Liver (tissue), 9 donors: Measurements from ENCODE around the gene CNTN5. TPM values are rescaled to one million over a fixed set of nuclear protein-coding genes. Genes with fewer than 3 reads are reported as not detected.

Experiments used
- DNase-seq: peaks from one replicate; pipeline ENCODE4 v3.0.0-alpha.2; 2017; ENCODE audit warnings: low spot score
- H3K27ac ChIP-seq, 2 donors: one replicate each; pipeline ENCODE4 v1.7.0; 2013; ENCODE audit warnings: inconsistent platforms in 2 of 2, low read length in 2 of 2, control low read depth in 1 of 2, low read depth in 1 of 2, mild to moderate bottlenecking in 1 of 2
- H3K27me3 ChIP-seq, 4 donors: one replicate each; pipeline versions ENCODE4 v1.6.1 to v1.7.0; 2013; ENCODE audit warnings: low read length in 3 of 4, inconsistent platforms in 1 of 4, mild to moderate bottlenecking in 1 of 4, moderate library complexity in 1 of 4; ENCODE audit not compliant: control insufficient read depth in 4 of 4, insufficient read depth in 4 of 4
- H3K36me3 ChIP-seq, 4 donors: one replicate each; pipeline versions ENCODE4 v1.6.1 to v1.7.0; 2013; ENCODE audit warnings: low read length in 3 of 4, mild to moderate bottlenecking in 3 of 4, low read depth in 1 of 4, moderate library complexity in 1 of 4; ENCODE audit not compliant: control insufficient read depth in 4 of 4, insufficient read depth in 3 of 4
- H3K4me1 ChIP-seq, 4 donors: one replicate each; pipeline versions ENCODE4 v1.6.1 to v1.7.0; 2013; ENCODE audit warnings: low read length in 3 of 4, mild to moderate bottlenecking in 3 of 4, moderate library complexity in 1 of 4; ENCODE audit not compliant: control insufficient read depth in 4 of 4, insufficient read depth in 4 of 4
- H3K4me3 ChIP-seq, 3 donors: one replicate each; pipeline versions ENCODE4 v1.6.1 to v1.7.0; 2013; ENCODE audit warnings: low read length in 3 of 3, control low read depth in 1 of 3, low read depth in 1 of 3, mild to moderate bottlenecking in 1 of 3
- H3K9ac ChIP-seq, 2 donors: one replicate each; pipeline ENCODE4 v1.7.0; 2013; ENCODE audit warnings: low read length in 2 of 2, mild to moderate bottlenecking in 2 of 2, moderate library complexity in 2 of 2, control low read depth in 1 of 2, low read depth in 1 of 2
- H3K9me3 ChIP-seq, 4 donors: one replicate each; pipeline versions ENCODE4 v1.6.1 to v1.7.0; 2013; ENCODE audit warnings: low read length in 3 of 4; ENCODE audit not compliant: control insufficient read depth in 4 of 4
- ATF3 ChIP-seq: IDR thresholded peaks from 2 replicates; pipeline ENCODE4 v1.6.1; 2016; ENCODE audit warnings: antibody characterized with exemption
- CTCF ChIP-seq: fragments of 150-350 bp; IDR thresholded peaks from 2 replicates; pipeline ENCODE4 v1.5.1; 2017; ENCODE audit warnings: improper control_type of control experiment, low read depth, low read length; ENCODE audit not compliant: missing input control
- EGR1 ChIP-seq, 2 donors: IDR thresholded peaks; 2 replicates each; pipeline ENCODE4 v1.6.1; 2016 to 2018; ENCODE audit warnings: antibody characterized with exemption in 2 of 2, low read depth in 2 of 2
- FOXA1 ChIP-seq: IDR thresholded peaks from 2 replicates; pipeline ENCODE4 v1.6.1; 2016; ENCODE audit warnings: antibody characterized with exemption
- FOXA2 ChIP-seq: IDR thresholded peaks from 2 replicates; pipeline ENCODE4 v1.6.1; 2016; ENCODE audit warnings: antibody characterized with exemption
- GABPA ChIP-seq, 2 donors: IDR thresholded peaks in 1 of 2; conservative IDR thresholded peaks in 1 of 2; 2 replicates each; pipeline ENCODE4 v1.6.1; 2016; ENCODE audit warnings: antibody characterized with exemption in 2 of 2, mild to moderate bottlenecking in 1 of 2, moderate library complexity in 1 of 2
- HNF4A ChIP-seq, 2 donors: conservative IDR thresholded peaks; 2 replicates each; pipeline ENCODE4 v1.6.1; 2016; ENCODE audit warnings: antibody characterized with exemption in 2 of 2, mild to moderate bottlenecking in 2 of 2
- JUND ChIP-seq, 2 donors: IDR thresholded peaks; 2 replicates each; pipeline ENCODE4 v1.6.1; 2016; ENCODE audit warnings: antibody characterized with exemption in 2 of 2
- NR2F2 ChIP-seq: IDR thresholded peaks from 2 replicates; pipeline ENCODE4 v1.6.1; 2016; ENCODE audit warnings: antibody characterized with exemption
- RAD21 ChIP-seq, 2 donors: IDR thresholded peaks; 2 replicates each; pipeline ENCODE4 v1.6.1; 2016; ENCODE audit warnings: antibody characterized with exemption in 2 of 2, mild to moderate bottlenecking in 2 of 2
- SP1 ChIP-seq: IDR thresholded peaks from 2 replicates; pipeline ENCODE4 v1.6.1; 2018; ENCODE audit warnings: antibody characterized with exemption, mild to moderate bottlenecking
- TAF1 ChIP-seq: conservative IDR thresholded peaks from 2 replicates; pipeline ENCODE4 v1.6.1; 2016; ENCODE audit warnings: antibody characterized with exemption, mild to moderate bottlenecking
- YY1 ChIP-seq: IDR thresholded peaks from 2 replicates; pipeline ENCODE4 v1.6.1; 2016; ENCODE audit warnings: antibody characterized with exemption, mild to moderate bottlenecking
- WGBS: extraction: QIAGEN DNeasy Blood & Tissue Kit; methylation state at CpG from one replicate; pipeline ENCODE4 v1.1.7; 2013; 5-methylcytosine and 5-hydroxymethylcytosine counted together
- polyA plus RNA-seq, 2 donors: library from polyadenylated mRNA; stranded (reverse) in 1 of 2; unstranded in 1 of 2; fragments of 200-250 nt in 1 of 2; fragments of >200 nt in 1 of 2; fragmentation: Nextera tagmentation in 1 of 2; extraction: Ambion mirVana in 1 of 2; gene quantifications; one replicate each; pipeline versions ENCODE4 v1.2.1 to v1.2.3, GENCODE V29; 2013 to 2015
- total RNA-seq, 2 donors: library from RNA; depleted of rRNA; stranded (reverse); fragments of >200 nt; gene quantifications; one replicate each; pipeline ENCODE4 v1.2.3, GENCODE V29; 2014
- TF ChIP-seq, protein P1 (sequence below): IDR thresholded peaks from 2 replicates; pipeline ENCODE4 v1.6.1; 2016; ENCODE audit warnings: antibody characterized with exemption
- TF ChIP-seq, protein P2 (sequence below): IDR thresholded peaks from 2 replicates; pipeline ENCODE4 v1.6.1; 2016; ENCODE audit warnings: antibody characterized with exemption, mild to moderate bottlenecking
- donor health status: healthy.
- donor health status: healthy.
- donor health status: healthy.
- donor health status: healthy.
- donor health status: healthy.

Gene CNTN5
- total and polyA plus RNA-seq, 4 donors, result 0.01 to 0.08 (median 0.04) TPM

DNA sequence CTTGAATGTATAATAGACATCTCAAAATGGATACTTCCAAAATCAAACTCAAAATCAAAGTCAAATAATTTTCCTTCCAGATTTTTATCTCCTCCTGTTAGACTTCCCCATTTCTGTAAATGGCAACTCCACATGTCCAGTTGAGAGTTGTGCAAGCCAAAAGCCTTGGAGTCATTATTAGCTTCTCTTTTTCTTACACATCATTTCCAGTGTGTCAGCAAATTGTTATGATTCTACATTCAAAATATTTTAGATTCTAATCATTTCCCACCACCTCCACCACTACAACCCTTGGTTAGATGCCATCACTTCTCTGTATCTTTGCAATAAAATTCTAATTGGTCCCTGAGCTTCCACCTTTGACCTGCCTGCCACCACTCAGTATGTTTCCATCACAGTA, 155.7 kb downstream of the CNTN5 start:
- TF ChIP-seq, protein P1, sequence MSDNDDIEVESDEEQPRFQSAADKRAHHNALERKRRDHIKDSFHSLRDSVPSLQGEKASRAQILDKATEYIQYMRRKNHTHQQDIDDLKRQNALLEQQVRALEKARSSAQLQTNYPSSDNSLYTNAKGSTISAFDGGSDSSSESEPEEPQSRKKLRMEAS, result no peak
- TF ChIP-seq EGR1 (IDR thresholded peaks at IDR 0.05; ENCODE audit: low read depth in 2 of 2) (no peak), SP1 (no peak), RAD21 (IDR thresholded peaks at IDR 0.05) (no peak), FOXA2 (no peak), GABPA (IDR thresholded peaks at IDR 0.05 in 1 of 2, conservative IDR thresholded peaks at IDR 0.05 in 1 of 2) (no peak), CTCF (no peak), NR2F2 (no peak), FOXA1 (no peak), YY1 (no peak), JUND (IDR thresholded peaks at IDR 0.05) (no peak), TAF1 (no peak), ATF3 (no peak), HNF4A (conservative IDR thresholded peaks at IDR 0.05) (no peak)
- TF ChIP-seq, protein P2, sequence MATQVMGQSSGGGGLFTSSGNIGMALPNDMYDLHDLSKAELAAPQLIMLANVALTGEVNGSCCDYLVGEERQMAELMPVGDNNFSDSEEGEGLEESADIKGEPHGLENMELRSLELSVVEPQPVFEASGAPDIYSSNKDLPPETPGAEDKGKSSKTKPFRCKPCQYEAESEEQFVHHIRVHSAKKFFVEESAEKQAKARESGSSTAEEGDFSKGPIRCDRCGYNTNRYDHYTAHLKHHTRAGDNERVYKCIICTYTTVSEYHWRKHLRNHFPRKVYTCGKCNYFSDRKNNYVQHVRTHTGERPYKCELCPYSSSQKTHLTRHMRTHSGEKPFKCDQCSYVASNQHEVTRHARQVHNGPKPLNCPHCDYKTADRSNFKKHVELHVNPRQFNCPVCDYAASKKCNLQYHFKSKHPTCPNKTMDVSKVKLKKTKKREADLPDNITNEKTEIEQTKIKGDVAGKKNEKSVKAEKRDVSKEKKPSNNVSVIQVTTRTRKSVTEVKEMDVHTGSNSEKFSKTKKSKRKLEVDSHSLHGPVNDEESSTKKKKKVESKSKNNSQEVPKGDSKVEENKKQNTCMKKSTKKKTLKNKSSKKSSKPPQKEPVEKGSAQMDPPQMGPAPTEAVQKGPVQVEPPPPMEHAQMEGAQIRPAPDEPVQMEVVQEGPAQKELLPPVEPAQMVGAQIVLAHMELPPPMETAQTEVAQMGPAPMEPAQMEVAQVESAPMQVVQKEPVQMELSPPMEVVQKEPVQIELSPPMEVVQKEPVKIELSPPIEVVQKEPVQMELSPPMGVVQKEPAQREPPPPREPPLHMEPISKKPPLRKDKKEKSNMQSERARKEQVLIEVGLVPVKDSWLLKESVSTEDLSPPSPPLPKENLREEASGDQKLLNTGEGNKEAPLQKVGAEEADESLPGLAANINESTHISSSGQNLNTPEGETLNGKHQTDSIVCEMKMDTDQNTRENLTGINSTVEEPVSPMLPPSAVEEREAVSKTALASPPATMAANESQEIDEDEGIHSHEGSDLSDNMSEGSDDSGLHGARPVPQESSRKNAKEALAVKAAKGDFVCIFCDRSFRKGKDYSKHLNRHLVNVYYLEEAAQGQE, result no peak
- H3K4me1 ChIP-seq, result no peaks in the 10 kb centered on the region
- H3K4me3 ChIP-seq, result no peak overlapping the region
- no peak for DNase-seq
- H3K9me3 ChIP-seq, result no peaks in the 10 kb centered on the region
- no peaks in the 10 kb centered on the region for H3K27me3 ChIP-seq
- no peak overlapping the region for H3K9ac ChIP-seq
- no peaks in the 10 kb centered on the region for H3K36me3 ChIP-seq
- H3K27ac ChIP-seq, result no peak overlapping the region

DNA sequence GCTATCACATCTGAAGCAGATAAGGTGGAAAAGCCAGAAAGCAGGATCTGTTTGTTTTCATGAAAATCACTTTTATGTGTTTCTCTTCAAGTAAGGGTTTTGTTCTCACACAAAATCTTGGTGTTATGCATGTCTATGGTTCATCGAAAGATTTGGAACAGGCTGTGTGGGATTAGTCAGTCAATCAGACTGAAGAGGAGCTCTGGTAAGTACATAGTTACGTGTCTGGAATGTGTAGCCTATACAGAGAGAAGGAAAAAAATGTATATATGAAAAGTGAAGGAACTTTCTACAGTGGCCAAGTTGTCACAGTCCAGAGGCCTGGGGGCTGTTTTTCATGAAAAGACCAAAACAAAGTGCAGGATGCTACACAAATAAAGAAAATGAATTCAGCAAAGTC, 156.7 kb downstream of the CNTN5 start:
- no peak for DNase-seq
- Histone ChIP-seq H3K27me3 (no peaks in the 10 kb centered on the region), H3K9ac (no peak overlapping the region), H3K4me1 (no peaks in the 10 kb centered on the region), H3K9me3 (no peaks in the 10 kb centered on the region), H3K4me3 (no peak overlapping the region), H3K27ac (no peak overlapping the region), H3K36me3 (no peaks in the 10 kb centered on the region)
- no peak for TF ChIP-seq ATF3
- no peak for TF ChIP-seq RAD21 (IDR thresholded peaks at IDR 0.05)
- no peak for TF ChIP-seq JUND (IDR thresholded peaks at IDR 0.05)
- TF ChIP-seq EGR1 (IDR thresholded peaks at IDR 0.05; ENCODE audit: low read depth in 2 of 2), result no peak
- 89% methylated on average over 2 of the region's 2 CpGs for WGBS
